ENCODE data around the gene WNT9B. TPM values are rescaled to one million over a fixed set of nuclear protein-coding genes. Genes with fewer than 3 reads are reported as not detected.

The WNT9B gene
- total RNA-seq, 1 donor from 2014 or later = not detected

DNA sequence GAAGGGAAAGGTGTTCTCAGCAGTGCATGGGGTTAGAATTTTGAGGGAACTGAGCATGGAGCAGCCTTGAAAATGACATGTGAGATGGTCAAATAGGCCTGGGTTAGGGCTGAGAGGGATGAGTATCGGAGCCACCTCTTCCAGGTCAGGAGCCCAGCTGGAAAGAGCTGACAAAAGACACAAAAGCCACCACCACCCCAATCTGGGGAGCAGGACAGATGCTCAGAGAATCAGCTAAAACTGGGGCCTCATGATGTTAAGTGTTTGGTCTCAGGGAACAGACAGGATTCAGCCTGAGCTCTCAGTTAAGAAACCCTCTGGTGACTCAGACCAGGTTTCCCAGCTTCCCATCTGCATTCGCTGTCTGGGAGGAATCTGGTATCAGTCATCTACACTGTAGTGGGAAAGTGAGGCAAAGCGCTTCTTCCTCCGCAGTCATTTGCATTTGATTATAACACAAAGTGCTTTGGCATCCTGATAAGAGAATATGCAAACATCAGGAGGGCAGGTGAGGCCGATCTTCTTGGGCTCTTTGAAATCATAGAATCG, 2.6 kb downstream of the WNT9B start:
- no peak for DNase-seq (ENCODE audit: low read depth)

DNA sequence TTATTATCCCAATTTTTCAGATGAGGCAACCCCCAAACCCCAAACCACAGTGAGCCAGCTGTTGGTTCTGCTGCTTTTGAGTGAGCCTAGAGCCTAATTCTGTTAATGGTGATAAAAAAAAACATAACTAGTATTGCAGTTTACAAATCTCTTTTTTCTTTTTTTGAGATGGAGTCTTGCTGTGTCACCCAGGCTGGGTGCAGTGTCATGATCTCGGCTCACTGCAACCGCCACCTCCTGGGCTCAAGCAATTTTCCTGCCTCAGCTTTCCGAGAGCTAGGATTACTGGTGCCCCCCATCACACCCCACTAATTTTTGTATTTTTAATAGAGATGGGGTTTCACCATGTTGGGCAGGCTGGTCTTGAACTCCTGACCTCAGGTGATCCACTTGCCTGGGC, 3.1 kb downstream of the WNT9B start:
- DNase-seq (ENCODE audit: low read depth) = no peak

DNA sequence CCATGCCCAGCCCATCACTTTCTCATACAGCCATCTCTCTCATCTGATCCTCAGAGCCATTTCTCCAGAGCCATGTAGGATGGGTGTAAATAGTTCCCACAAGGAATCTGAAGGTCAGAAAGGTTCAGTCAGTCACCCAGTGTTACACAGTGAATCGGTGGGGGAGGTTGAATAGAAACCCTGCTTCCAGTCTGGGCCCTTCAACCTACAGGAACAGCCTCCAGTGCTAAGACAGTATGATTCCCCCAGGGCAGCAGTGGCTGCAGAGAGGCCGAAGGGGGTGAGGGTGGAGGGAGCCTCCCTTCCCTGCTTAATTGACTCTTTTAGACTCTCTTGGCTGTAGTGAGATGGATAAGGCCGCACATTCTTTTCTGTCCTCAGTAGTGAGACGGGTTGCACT, 3.6 kb downstream of the WNT9B start:
- no peak for DNase-seq (ENCODE audit: low read depth)

DNA sequence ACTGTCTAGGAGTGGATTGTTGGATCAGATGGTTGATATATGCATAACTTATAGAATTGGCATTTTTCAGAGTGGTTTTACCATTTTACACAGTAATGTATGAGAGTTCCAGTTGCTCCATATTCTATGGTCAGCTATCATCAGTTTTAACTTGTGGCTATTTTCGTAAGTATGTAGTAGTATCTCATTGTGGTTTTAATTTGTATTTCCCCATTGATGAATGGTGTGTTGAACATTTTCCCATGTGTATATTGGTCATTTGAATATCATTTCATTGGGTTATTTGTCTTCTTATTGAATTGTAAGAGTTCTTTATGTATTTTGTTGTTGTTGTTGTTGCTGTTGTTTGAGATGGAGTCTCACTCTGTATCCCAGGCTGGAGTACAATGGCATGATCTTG, 6.2 kb downstream of the WNT9B start:
- DNase-seq (ENCODE audit: low read depth) = no peak

DNA sequence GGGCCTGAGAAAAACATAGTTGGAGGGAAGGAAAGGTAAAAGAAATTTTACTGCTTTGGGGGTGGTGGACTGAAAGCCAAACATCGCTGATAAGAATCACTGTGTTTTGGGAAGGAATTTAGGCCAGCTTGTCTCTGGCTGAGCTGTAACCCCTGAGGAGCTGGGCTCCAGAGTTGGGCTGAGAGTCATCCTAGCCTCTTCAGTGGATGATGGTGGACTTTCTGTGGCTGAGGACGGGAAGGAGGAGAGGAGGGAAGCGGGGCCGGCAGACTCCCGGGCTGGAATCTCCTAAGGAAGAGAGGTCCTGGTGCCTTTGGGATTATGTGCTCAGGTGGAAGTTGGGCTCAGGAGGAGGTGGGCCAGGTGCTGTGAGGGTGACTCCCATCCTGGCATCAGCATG, 8.6 kb downstream of the WNT9B start:
- DNase-seq (ENCODE audit: low read depth) = no peak

DNA sequence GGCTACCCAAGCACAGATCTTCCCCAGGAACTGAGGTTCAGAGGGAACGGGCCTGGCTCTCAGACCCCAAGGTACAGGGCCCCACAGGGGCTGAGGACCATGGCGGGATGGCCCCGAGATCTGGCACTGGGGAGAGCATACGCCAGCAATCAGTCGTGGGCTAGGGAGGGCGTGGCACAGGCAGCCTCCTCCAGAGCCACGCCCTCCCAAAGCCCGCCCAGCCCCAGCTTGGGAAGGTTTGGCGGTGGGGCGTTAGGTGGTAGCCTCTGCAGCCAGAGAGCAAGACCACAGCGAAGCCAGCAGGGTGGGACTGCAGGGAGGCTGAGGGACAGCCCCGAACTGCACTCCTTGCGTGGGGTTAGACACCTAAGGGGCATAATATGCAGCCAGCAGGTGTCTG, 11.6 kb downstream of the WNT9B start:
- no peak for DNase-seq (ENCODE audit: low read depth)

DNA sequence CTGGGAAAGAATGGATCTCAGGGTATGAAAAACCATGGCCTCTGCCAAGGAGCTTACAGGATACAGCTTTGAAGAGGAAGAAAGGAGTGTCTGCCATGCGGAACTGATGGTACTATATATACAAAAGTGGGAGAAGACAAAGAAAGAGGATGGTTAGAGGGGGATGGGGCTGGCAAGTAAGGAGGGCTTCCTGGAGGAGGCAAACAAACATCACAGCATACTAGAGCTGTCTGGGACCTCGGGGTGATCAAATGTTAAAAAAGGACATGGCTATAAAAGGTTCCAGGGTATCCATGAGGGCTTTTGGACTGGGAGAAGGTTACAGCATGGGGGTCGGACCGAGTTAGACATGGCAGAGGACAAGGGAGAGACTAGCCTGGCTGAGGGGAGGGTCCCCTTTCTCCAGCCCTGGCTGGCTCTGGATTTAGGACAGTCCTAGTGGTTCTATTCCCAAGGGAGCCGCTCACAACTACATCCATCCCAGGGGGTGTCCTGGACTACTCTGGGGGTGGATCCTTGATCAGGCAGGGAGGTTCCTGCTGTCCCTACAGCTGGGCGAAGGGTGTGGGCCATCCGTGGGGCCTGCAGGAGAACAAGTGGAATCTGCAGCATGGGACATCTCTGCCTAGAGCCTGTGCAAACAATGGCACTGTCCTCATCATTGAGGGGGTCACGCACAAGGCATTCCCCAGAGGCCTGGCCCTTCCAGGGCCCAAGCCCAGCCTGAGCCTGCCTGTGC, 12.2 kb downstream of the WNT9B start:
- DNase-seq (ENCODE audit: low read depth) = no peak

DNA sequence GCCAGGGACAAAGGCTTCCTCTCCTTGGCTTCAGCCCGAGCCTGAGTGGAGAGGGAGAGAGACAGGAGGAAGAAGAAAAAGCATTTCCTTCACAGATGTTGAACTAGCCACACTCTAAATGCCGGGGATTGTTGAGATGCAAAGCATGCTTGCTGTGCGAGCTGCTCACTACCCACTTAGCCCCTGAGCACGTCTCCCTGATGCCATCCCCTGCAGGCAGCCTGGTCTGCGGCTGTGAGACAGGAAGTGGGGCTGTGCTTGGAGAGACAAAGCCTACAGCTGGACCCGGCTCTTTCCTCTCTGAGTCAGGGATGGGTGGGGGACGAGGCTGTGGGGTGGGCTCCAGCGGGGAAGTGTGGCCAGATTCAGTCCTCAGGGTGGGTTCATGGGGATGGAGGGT, 13.7 kb downstream of the WNT9B start:
- peak; percentile 68 for DNase-seq (ENCODE audit: low read depth)

DNA sequence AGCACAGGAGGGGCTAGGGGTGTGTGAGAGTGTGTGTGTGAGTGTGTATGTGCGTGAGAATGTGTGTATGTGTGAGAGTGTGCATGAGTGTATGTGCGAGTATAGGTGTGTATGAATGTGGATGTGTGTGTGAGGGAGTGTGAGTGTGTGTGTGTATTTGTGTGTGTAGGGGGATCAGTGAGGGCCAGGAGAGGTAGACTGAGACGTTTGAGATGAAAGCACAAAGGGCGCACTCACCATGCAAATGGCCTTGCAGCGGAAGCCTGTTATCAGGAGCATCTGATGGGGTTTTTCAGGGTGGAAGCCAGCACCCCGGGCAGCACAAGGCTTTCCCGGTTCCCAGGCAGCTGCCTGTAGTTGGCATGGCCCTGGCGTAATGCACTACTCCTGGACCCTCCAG, 14.9 kb downstream of the WNT9B start:
- no peak for DNase-seq (ENCODE audit: low read depth)

DNA sequence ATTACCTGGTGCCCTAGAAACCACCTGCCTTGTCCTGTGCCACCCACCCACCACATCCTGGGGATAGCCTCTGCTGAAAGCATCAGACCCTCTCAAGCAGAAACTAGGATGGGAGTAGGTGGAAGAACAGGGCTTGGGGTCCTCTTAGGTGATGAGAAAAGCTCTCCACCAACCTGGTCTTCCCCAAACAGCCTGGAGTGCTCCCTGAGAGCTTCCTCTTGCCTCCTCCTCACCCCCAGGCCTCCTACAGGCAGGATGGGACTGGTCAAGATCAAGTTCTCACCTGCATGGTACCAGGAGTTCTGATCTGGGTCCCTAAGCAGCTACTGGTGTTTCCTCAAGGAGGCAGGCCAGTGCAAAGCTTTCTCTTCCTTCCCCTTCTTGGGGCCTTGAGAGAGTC, 15.4 kb downstream of the WNT9B start:
- DNase-seq (ENCODE audit: low read depth) = no peak

DNA sequence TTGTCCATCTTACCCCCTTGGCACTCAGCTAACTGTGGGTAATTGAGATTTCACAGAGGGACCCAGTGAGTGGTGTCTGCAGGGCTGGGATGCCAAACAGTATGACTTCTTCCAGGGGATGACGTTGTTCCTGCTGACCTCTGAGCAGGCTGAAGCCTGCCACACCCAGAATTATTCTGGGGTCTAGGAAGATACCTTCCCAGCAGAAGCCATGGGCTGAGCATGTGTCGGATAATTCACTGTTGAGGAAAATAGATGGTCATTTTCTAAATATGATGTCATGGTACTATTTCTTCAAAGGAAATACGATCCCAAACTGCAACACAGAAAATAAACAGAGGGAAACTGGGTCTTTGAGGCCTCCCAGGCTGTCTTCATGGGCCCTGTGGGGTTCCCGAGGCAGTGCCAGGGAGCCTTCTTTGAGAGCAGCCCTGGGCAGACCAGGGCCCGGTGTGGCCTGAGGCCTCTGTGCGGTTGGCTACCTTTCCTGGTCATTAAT, 17.4 kb downstream of the WNT9B start:
- peak; percentile 49 for DNase-seq (ENCODE audit: low read depth)

DNA sequence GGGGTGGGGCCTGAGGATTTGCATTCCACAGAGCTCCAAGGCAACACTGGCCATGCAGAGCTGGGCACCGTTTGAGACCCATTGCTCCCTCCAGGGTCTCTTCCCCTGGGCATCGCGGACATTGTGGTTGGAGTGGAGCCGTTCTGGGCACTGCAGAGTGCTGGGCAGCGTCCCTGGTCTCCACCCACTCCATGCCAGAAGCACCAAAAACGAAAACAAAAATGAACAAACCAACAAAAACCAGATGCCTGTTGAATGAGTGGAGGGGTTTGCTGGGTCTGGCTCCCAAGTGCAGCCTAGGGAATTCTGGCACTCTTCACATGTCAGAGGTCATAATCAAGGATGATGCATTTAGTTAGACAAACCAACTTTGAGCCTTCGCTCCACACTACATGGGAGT, 17.9 kb downstream of the WNT9B start:
- DNase-seq (ENCODE audit: low read depth) = peak; percentile 37

DNA sequence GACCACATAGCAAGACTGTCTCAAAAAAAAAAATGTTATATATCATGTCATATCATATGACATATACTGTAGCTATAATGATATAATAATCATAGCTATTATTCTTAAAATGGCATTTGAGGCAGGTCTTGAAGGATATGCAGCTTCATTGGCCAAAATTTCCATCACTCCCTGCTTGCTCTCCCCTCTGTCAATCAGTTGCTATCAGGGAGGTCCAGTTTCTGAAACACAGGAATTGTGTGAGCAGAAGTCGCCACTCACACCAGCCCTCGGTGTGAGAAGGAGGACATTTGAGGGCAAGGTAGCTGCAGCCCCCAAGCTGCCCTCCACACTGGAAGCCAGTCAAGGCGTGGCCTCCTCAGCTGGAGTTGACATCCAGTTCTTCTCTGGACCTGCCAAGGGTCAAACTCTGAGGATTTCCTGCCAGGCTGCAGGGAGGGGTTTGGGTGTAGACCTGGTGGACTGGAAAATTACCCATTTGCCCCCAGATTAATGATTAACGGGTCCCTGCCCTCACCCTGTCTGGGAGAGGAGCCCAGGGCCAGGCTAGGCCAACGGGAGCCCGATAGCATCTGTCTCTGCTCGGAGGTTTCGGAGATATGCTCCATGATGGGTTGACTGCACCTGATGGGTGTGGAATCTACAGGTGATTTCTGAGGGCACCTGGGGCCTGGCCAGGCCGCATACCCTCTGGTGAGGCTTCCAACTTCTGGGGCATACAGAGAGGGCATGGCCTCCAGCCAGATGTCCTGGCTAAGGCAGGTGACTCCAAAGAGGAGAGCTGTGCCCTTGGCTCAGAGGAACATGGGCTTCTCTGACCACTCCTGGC, 18.8 kb downstream of the WNT9B start:
- no peak for DNase-seq (ENCODE audit: low read depth)

DNA sequence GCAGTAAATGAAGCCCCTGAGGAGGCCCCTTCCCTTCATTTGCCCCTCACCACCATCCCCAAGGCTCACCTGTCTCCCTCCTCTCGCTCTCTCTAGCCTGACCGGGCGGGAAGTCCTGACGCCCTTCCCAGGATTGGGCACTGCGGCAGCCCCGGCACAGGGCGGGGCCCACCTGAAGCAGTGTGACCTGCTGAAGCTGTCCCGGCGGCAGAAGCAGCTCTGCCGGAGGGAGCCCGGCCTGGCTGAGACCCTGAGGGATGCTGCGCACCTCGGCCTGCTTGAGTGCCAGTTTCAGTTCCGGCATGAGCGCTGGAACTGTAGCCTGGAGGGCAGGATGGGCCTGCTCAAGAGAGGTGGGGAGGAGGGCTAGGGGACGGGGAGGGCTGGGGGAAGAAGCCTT, 21.0 kb downstream of the WNT9B start:
- DNase-seq (ENCODE audit: low read depth) = no peak

DNA sequence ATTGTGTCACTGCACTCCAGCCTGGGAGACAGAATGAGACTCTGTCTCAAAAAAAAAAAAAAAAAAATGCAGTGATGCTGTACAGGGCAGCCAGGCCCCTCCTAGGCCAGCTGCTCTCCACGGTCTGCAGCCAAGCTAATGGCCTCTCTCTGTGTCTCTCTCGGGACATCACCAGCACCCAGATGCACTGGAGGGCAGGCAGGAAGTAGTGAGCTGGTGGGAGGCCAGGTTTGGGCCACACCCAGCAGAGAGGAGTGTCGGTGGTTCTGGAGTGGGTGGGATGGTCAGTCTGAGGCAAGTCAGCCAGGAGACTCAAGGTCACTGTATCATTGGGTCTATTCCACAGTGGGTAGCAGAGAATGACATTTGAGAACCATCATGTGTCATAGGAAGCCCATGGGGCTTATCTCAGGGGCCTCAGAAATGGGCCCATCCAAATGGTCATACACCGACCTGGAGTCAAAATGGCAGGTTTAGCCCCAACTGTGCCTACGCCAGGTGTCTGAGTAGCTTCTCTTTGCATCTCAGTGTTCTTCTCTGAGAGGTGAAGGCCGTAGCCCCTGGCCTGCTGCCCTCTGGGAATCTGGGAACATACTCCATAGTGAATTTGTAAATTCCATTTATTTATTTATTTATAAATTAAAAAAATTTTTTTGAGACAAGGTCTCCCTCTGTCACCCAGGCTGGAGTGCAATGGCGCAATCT, 22.7 kb downstream of the WNT9B start:
- DNase-seq (ENCODE audit: low read depth) = no peak

DNA sequence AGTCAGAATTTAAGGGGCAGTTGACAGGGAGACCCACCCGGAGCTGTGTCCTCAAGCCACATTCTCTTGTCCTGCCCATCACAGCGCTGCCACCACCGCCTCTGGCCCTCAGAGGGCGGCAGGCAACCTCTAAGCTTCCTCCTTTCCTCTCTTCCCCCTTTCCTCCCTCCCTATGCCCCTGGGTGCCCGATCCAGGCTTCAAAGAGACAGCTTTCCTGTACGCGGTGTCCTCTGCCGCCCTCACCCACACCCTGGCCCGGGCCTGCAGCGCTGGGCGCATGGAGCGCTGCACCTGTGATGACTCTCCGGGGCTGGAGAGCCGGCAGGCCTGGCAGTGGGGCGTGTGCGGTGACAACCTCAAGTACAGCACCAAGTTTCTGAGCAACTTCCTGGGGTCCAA, 23.5 kb downstream of the WNT9B start:
- no peak for DNase-seq (ENCODE audit: low read depth)

DNA sequence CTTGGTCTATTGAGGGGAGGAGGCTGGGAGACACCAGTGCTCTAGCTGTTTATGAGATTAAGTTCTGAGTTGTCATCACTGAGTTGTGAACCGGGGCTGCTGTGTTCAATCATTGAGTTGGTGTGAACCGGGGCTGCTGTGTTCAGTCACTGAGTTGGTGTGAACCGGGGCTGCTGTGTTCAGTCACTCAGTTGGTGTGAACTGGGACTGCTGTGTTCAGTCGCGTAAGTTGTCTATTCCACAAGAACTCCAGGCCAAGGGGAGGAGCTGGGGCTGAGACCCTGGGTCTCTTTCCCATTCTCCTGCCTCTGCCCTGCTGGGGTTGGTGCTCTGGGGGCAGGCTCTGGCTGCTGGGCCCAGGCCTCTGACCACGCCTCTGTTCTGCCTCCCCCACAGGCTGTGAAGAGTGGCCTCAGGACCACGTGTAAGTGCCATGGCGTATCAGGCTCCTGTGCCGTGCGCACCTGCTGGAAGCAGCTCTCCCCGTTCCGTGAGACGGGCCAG, 24.5 kb downstream of the WNT9B start:
- DNase-seq (ENCODE audit: low read depth) = no peak

DNA sequence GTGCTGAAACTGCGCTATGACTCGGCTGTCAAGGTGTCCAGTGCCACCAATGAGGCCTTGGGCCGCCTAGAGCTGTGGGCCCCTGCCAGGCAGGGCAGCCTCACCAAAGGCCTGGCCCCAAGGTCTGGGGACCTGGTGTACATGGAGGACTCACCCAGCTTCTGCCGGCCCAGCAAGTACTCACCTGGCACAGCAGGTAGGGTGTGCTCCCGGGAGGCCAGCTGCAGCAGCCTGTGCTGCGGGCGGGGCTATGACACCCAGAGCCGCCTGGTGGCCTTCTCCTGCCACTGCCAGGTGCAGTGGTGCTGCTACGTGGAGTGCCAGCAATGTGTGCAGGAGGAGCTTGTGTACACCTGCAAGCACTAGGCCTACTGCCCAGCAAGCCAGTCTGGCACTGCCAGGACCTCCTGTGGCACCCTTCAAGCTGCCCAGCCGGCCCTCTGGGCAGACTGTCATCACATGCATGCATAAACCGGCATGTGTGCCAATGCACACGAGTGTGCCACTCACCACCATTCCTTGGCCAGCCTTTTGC, 25.0 kb downstream of the WNT9B start:
- no peak for DNase-seq (ENCODE audit: low read depth)

DNA sequence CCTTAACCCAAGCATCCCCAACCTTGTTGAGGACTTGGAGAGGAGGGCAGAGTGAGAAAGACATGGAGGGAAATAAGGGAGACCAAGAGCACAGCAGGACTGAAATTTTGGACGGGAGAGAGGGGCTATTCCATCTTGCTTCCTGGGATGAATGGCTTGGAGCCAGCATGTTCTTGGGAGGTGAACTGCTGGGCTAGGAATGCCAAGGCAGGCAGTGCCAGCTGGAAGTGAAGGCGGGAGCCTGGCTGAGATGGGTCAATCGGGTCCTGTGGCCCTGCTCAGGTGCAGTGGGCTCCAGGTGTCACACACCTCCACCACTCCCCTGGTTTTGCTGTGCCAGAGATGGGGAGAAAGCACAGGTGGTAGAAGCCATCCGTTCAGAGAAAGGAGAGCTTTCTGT, 25.5 kb downstream of the WNT9B start:
- no peak for DNase-seq (ENCODE audit: low read depth)

DNA sequence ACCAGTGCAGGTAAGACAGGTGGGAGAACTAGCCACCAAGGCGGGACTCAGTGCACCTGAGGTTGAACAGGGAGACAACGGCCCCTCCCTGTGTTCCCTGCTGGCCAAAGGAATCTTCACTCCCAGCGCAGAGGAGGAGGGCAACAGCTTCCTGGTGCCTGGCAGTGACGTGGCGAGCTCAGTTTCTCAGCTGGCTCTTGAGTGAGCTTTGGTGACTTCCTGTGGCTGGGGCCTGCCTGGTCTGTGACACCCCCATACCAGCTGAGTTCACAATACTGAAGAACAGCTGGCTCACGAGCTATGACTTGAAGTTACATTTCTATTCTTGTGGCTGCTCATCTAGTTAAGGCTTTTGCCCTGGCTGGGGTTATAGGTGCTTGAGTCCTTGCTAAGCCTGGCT, 26.1 kb downstream of the WNT9B start:
- DNase-seq (ENCODE audit: low read depth) = peak; percentile 30

DNA sequence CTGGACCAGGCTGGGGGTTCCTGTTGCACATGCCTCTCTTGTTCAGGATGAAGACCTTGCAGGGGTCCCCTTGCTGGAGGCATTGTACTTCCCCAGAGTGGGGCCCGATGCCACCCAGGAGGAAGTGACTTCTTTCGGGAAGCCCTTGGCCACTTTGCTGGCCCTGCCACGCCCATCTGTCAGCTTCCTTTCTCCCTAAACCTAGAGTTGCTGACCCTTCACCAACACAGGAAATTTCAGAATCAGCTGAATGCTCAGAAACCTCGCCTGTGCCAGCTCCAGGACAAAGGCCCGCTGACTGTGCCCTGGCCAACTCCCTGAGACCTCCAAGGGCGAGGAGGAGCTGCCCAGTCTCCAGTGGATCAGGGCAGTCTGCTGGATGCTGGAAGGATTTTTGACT, 26.7 kb downstream of the WNT9B start:
- DNase-seq (ENCODE audit: low read depth) = no peak
